HepG2 (cell line): ENCODE data around the gene IRAK2. TPM values are rescaled to one million over a fixed set of nuclear protein-coding genes. Genes with fewer than 3 reads are reported as not detected.

Experiments
- ADNP ChIP-seq: sonication (generic); formaldehyde crosslinking; IDR thresholded peaks from 2 replicates; pipeline ENCODE4 v1.4.0; 2020; ENCODE audit warnings: missing genetic modification reagents
- BCL3 ChIP-seq: sonication (generic); formaldehyde crosslinking; IDR thresholded peaks from 2 replicates; pipeline ENCODE4 v1.5.1; 2020; ENCODE audit warnings: mild to moderate bottlenecking, missing genetic modification reagents, moderate library complexity
- BRF2 ChIP-seq: sonication (generic); formaldehyde crosslinking; IDR thresholded peaks from 2 replicates; pipeline ENCODE4 v1.8.1; 2022; ENCODE audit warnings: mild to moderate bottlenecking, missing genetic modification reagents
- FUBP1 ChIP-seq: sonication (generic); formaldehyde crosslinking; IDR thresholded peaks from 2 replicates; pipeline ENCODE4 v1.5.1; 2020; ENCODE audit warnings: missing genetic modification reagents, mild to moderate bottlenecking, borderline replicate concordance
- MAFG ChIP-seq: sonication (generic); formaldehyde crosslinking; IDR thresholded peaks from 2 replicates; pipeline ENCODE4 v1.5.1; 2020; ENCODE audit warnings: mild to moderate bottlenecking, missing genetic modification reagents
- NR3C1 ChIP-seq: sonication (generic); formaldehyde crosslinking; IDR thresholded peaks from 2 replicates; pipeline ENCODE4 v1.4.0; 2020; ENCODE audit warnings: missing genetic modification reagents
- PHF20 ChIP-seq: sonication (generic); formaldehyde crosslinking; IDR thresholded peaks from 2 replicates; pipeline ENCODE4 v1.5.0; 2020; ENCODE audit warnings: mild to moderate bottlenecking, missing genetic modification reagents
- RBM39 ChIP-seq: fragments of 200-400 bp; formaldehyde crosslinking; IDR thresholded peaks from one replicate; pipeline ENCODE4 v1.6.1; 2018; ENCODE audit warnings: antibody characterized with exemption, mild to moderate bottlenecking, low read depth, low read length; ENCODE audit not compliant: poor library complexity, severe bottlenecking
- SMC3 ChIP-seq: IDR thresholded peaks from 2 replicates; pipeline ENCODE4 v1.6.1; 2011; ENCODE audit warnings: low read length, improper control_type of control experiment
- STAT5B ChIP-seq: sonication (generic); formaldehyde crosslinking; IDR thresholded peaks from 2 replicates; pipeline ENCODE4 v1.4.0; 2020; ENCODE audit warnings: missing genetic modification reagents
- XBP1 ChIP-seq: sonication (generic); formaldehyde crosslinking; IDR thresholded peaks from 2 replicates; pipeline ENCODE4 v1.5.0; 2020; ENCODE audit warnings: missing genetic modification reagents
- ZNF343 ChIP-seq: sonication (generic); formaldehyde crosslinking; IDR thresholded peaks from 2 replicates; pipeline ENCODE4 v1.4.0; 2020; ENCODE audit warnings: mild to moderate bottlenecking, missing genetic modification reagents
- ZNF766 ChIP-seq: sonication (generic); formaldehyde crosslinking; IDR thresholded peaks from 2 replicates; pipeline ENCODE4 v1.5.0; 2020; ENCODE audit warnings: missing genetic modification reagents, borderline replicate concordance
- ZNF878 ChIP-seq: sonication (generic); formaldehyde crosslinking; IDR thresholded peaks from 2 replicates; pipeline ENCODE4 v1.8.1; 2023; ENCODE audit warnings: mild to moderate bottlenecking, missing genetic modification reagents, moderate library complexity
- polyA plus RNA-seq, 8 experiments: library from polyadenylated mRNA; depleted of rRNA in 3 of 8; stranded (reverse) in 7 of 8; unstranded in 1 of 8; fragments of >200 nt; fragmentation: Illumina TruSeq in 4 of 8; extraction: Trizol in 4 of 8; gene quantifications; 2 replicates each; pipeline versions ENCODE4 v1.2.1 to v1.2.3, GENCODE V29; 2011 to 2016; ENCODE audit warnings: low read depth in 4 of 8, missing spikeins in 1 of 8, mixed read lengths in 1 of 8; ENCODE audit not compliant: insufficient read depth in 1 of 8
- total RNA-seq, 5 experiments: library from RNA; depleted of rRNA; stranded (reverse); fragments of >200 nt; fragmentation: Illumina TruSeq; extraction: Trizol; gene quantifications; 2 replicates each; pipeline ENCODE4 v1.2.3, GENCODE V29; 2016; ENCODE audit warnings: low read depth in 1 of 5
- TF ChIP-seq, protein P1 (sequence below): sonication (generic); formaldehyde crosslinking; IDR thresholded peaks from one replicate; pipeline ENCODE4 v1.5.1; 2020; ENCODE audit warnings: mild to moderate bottlenecking, missing genetic modification reagents; ENCODE audit errors: not compliant biosample characterization

Gene IRAK2
- total and polyA plus RNA-seq, 2 of the 13 experiments (the other 11 are each of a cell fraction or from before 2014, with no cell fraction given), result 13.1 to 23.3 TPM

DNA sequence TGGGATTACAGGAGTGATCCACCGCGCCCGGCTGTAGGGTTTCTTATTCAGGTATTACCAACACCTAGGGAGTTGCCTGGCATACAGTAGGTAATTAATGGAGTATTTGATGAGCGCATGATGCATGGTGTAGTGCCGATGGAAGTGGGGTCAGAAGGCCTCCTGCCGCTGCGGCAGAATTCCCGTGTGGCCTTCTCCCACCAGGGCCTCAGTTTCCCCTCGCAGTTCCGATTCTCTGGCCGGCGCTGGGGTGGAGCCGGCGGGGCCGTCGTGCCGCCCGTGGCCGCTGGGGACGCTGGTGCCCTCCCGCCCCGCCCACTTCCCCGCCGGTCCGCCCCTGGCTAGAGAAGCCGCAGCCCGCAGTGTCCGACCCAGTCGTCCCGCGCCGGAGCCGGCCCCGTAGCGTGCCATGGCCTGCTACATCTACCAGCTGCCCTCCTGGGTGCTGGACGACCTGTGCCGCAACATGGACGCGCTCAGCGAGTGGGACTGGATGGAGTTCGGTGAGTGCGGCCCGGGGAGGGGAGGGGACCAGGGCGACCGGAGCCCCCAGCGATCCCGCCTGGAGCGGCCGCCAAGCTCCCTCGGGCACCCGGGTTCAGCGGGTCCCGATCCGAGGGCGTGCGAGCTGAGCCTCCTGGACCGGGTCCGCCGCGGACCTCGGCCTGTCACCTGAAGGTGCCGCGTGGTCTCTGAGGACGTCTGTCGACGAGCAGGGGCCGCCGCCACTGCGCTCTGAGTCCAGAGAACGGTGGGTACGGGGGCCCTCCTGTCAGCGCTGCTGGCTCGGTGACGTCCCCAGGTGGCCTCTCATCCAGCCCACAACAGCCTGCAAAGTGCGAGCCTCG lies at the start of gene IRAK2 (continued):
- TF ChIP-seq BRF2 (CRISPR knock-in tag), result no peak
- TF ChIP-seq FUBP1 (CRISPR knock-in tag), result no peak
- TF ChIP-seq STAT5B, result no peak
- TF ChIP-seq ADNP (CRISPR knock-in tag), result 0 out of 2 replicates have a peak, but pooled peaks have one; percentile 68
- peak; percentile 72; the same call in 1 of the 2 replicates for TF ChIP-seq ZNF878 (CRISPR knock-in tag)
- TF ChIP-seq NR3C1, result no peak
- TF ChIP-seq MAFG (CRISPR knock-in tag), result no peak
- peak; percentile 78; the same call in 1 of the 2 replicates for TF ChIP-seq ZNF343 (CRISPR knock-in tag)
- 0 out of 2 replicates have a peak, but pooled peaks have one; percentile 42 for TF ChIP-seq ZNF766 (CRISPR knock-in tag)
- TF ChIP-seq PHF20 (CRISPR knock-in tag), result peak; percentile 61
- no peak for TF ChIP-seq BCL3 (CRISPR knock-in tag)
- TF ChIP-seq SMC3, result no peak
- no peak for TF ChIP-seq XBP1 (CRISPR knock-in tag)
- TF ChIP-seq, protein P1, sequence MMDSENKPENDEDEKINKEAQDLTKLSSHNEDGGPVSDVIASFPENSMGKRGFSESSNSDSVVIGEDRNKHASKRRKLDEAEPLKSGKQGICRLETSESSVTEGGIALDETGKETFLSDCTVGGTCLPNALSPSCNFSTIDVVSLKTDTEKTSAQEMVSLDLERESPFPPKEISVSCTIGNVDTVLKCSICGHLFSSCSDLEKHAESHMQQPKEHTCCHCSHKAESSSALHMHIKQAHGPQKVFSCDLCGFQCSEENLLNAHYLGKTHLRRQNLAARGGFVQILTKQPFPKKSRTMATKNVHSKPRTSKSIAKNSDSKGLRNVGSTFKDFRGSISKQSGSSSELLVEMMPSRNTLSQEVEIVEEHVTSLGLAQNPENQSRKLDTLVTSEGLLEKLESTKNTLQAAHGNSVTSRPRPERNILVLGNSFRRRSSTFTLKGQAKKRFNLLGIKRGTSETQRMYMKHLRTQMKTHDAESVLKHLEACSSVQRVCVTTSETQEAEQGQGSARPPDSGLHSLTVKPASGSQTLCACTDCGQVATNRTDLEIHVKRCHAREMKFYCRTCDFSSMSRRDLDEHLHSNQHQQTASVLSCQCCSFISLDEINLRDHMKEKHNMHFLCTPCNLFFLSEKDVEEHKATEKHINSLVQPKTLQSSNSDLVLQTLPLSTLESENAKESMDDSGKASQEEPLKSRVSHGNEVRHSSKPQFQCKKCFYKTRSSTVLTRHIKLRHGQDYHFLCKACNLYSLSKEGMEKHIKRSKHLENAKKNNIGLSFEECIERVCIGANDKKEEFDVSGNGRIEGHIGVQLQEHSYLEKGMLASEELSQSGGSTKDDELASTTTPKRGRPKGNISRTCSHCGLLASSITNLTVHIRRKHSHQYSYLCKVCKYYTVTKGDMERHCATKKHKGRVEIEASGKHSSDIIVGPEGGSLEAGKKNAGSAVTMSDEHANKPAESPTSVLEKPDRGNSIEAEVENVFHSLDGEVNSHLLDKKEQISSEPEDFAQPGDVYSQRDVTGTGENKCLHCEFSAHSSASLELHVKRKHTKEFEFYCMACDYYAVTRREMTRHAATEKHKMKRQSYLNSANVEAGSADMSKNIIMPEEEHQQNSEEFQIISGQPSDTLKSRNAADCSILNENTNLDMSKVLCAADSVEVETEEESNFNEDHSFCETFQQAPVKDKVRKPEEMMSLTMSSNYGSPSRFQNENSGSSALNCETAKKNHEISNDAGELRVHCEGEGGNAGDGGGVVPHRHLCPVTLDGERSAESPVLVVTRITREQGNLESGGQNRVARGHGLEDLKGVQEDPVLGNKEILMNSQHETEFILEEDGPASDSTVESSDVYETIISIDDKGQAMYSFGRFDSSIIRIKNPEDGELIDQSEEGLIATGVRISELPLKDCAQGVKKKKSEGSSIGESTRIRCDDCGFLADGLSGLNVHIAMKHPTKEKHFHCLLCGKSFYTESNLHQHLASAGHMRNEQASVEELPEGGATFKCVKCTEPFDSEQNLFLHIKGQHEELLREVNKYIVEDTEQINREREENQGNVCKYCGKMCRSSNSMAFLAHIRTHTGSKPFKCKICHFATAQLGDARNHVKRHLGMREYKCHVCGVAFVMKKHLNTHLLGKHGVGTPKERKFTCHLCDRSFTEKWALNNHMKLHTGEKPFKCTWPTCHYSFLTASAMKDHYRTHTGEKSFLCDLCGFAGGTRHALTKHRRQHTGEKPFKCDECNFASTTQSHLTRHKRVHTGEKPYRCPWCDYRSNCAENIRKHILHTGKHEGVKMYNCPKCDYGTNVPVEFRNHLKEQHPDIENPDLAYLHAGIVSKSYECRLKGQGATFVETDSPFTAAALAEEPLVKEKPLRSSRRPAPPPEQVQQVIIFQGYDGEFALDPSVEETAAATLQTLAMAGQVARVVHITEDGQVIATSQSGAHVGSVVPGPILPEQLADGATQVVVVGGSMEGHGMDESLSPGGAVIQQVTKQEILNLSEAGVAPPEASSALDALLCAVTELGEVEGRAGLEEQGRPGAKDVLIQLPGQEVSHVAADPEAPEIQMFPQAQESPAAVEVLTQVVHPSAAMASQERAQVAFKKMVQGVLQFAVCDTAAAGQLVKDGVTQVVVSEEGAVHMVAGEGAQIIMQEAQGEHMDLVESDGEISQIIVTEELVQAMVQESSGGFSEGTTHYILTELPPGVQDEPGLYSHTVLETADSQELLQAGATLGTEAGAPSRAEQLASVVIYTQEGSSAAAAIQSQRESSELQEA, result no peak
- TF ChIP-seq RBM39, result no peak
